Activated naive CD4-positive, alpha-beta T cell treated with anti-CD3 and anti-CD28 coated beads, Interleukin-2, amount 50 U/mL, for 72 hours (primary cell): ENCODE measurements around the gene RASL10B. TPM values are rescaled to one million over a fixed set of nuclear protein-coding genes. Genes with fewer than 3 reads are reported as not detected.

ENCODE experiments used
- ATAC-seq, 2 donors: fragments of 150-1000 bp; cut with Tn5 transposase; 2 replicates each; pipeline ENCODE4 v1.10.0; 2021; ENCODE audit warnings: mild to moderate bottlenecking in 2 of 2, moderate library complexity in 2 of 2
- DNase-seq, 2 donors: peaks; one replicate each; pipeline ENCODE4 v3.0.0; 2021 to 2022; ENCODE audit warnings: low spot score in 2 of 2
- H3K27ac Mint-ChIP-seq, 2 donors: one replicate each; pipeline ENCODE4 v1.8.0; 2022; ENCODE audit warnings: mild to moderate bottlenecking in 2 of 2, mixed read lengths in 2 of 2
- H3K36me3 Mint-ChIP-seq, 2 donors: one replicate each; pipeline ENCODE4 v1.8.0; 2022; ENCODE audit warnings: mixed read lengths in 2 of 2
- H3K9me3 Mint-ChIP-seq, 2 donors: one replicate each; pipeline ENCODE4 v1.8.0; 2022; ENCODE audit warnings: mixed read lengths in 2 of 2
- total RNA-seq, 2 donors: library from RNA; stranded (reverse); gene quantifications; one replicate each; pipeline ENCODE4 v1.2.3, GENCODE V29; 2022

The RASL10B gene
- total RNA-seq, 2 donors from 2014 or later = 1.1 TPM; not detected in 1

DNA sequence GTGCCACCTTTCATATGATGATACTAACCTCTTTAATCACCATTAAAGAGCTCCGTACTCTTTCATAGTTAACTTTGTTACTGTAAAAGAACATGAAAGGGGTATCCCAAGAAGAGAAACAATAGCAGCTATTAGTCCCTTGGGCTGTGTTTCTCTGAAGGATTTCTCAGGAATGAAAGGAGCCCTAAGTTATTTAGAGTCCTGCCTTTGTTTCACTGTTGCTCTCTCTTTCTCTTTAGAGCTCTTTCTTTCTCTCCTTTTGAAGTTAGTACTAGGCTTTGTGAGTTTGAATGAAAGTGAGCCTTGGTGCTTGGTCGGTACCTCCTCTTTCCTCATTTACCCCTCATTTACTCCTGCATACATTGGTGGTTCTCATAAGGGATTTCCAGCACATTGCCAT lies 20.5 kb upstream of the RASL10B start:
- ATAC-seq = no peak
- peaks cover 0 to 6% of the 10 kb centered on the region in 2 donors for H3K36me3 Mint-ChIP-seq

DNA sequence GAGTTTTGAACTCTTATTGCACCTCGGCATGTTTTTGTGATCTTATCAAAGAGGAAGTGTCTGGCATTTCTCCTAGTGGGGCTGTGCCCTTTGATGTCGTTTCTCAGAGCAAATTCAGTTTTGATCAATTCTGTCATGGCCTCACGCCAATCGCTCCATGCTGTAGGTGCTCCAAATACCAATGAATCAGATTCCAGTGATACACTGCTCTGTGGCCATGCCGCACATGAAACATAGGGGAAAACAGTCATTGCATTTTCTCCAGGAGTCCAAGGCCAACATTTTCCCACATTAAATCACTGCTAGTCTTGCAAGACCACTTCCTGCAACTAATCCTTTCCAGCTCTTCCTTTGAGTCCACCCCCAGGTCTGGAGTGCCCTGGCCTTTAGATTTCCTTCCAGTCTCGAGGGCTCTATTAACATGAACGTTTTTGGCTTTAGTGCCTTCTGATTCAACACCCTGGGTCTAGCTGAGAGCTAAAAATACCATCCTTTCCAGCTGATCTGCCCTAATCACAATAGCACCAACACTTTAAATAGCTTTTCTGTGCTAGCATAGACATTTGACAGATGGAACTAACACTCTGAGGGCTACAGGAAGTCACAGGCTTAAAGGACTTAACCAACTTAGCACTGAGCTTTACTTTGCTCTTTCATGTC lies 18.2 kb upstream of the RASL10B start:
- ATAC-seq (peak in 1 of 2 donors; percentile 70), DNase-seq (no peak)
- H3K27ac Mint-ChIP-seq = no peak overlapping the region
- H3K36me3 Mint-ChIP-seq = peaks cover 0 to 6% of the 10 kb centered on the region in 2 donors
- H3K9me3 Mint-ChIP-seq = no peaks in the 10 kb centered on the region

More for the DNA sequence above, 20.5 kb upstream of the RASL10B start:
- no peaks in the 10 kb centered on the region for H3K9me3 Mint-ChIP-seq
- no peak for DNase-seq
- peak overlapping the region in 1 of 2 donors; percentile 91 for H3K27ac Mint-ChIP-seq

DNA sequence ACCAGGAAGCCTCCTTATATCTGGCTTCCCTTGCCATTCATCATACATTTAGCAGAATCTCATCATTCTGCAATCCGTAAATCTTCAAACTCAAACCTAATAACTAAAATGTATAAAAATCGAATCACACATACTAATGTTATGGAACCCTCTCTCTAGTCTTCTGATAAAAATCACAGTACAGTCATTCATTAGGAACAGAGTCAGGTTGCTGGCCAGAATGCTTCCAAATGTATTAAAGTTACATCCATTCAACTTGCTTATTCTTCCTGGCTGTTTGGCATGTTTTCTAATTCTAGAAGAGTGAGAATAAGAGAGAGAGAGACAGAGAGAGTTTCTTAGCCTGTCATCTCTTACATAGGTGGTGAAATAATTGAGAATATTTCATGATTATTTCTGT lies 16.5 kb upstream of the RASL10B start:
- Mint-ChIP-seq H3K36me3 (peaks cover 0 to 6% of the 10 kb centered on the region in 2 donors), H3K9me3 (no peaks in the 10 kb centered on the region), H3K27ac (no peak overlapping the region)
- ATAC-seq (no peak), DNase-seq (no peak)

DNA sequence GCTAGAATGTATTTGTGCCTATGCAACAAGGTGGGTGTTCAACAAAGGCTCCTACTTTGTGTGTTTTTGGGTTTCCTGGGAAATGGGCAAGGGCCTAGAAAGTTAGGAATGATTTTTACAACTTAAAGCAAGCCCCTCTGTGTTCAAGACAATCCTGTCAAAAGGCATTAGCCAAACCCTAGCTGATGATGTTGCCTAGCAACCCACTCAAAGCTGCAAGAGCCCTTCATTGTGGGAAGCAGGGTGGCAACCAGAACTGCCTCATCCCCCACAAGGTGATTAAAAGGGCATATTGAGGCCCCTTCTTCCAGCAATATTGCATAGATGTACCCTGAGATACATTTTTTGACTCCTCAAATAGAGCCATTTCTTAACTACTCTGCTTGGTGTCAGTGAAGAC lies 16.0 kb upstream of the RASL10B start:
- no peak overlapping the region for H3K27ac Mint-ChIP-seq
- DNase-seq (no peak), ATAC-seq (no peak)
- H3K36me3 Mint-ChIP-seq = peaks cover 0 to 3% of the 10 kb centered on the region in 2 donors
- H3K9me3 Mint-ChIP-seq = no peaks in the 10 kb centered on the region

DNA sequence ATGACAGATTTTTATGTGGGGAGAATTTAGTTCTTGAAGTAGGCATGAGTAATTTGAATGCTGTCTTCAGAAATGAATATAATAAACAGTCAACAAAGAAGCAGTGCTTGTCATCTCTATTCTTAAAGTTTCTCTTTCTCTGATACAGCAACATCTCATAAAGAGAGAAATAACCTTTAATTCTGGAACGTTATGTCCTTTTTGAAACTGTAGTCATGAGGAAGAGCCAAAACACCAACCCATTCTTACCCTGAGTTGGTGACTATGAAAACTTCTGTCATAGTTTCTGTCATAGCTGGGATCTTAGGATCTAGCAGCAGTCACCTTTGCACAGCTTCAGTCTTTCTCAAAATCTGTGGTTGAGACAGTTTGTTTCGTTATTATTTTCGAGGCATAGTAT lies 15.3 kb upstream of the RASL10B start:
- DNase-seq = no peak
- no peak overlapping the region for H3K27ac Mint-ChIP-seq
- ATAC-seq = peak in 1 of 2 donors; percentile 82
- no peaks in the 10 kb centered on the region for H3K36me3 Mint-ChIP-seq
- H3K9me3 Mint-ChIP-seq = no peaks in the 10 kb centered on the region

DNA sequence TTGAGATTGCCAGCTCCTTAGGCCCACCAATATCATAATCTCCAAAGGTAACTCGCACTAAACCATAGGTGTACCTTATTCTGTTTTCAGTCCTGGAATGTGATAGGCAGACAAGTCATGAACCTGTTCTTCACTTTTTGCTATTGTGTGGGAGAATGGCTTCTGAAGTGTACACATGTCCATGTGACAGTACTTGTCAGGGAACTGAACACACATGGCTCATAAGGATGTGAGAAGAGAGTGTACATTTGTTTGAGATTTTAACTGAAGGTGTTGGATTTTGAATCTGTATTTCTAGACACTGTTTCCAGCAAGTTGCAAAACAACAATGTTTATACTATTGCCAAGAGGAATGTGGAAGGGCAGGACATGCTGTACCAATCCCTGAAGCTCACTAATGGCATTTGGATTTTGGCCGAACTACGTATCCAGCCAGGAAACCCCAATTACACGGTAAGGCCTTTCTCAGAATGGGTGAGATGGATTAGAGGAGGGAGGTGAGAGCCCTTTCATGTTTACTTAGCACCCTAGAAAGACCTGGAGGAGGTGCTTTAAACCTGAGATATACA lies 14.5 kb upstream of the RASL10B start:
- no peak for ATAC-seq
- Mint-ChIP-seq H3K27ac (peak overlapping the region in 1 of 2 donors; percentile 3), H3K36me3 (no peaks in the 10 kb centered on the region), H3K9me3 (no peaks in the 10 kb centered on the region)
- no peak for DNase-seq

DNA sequence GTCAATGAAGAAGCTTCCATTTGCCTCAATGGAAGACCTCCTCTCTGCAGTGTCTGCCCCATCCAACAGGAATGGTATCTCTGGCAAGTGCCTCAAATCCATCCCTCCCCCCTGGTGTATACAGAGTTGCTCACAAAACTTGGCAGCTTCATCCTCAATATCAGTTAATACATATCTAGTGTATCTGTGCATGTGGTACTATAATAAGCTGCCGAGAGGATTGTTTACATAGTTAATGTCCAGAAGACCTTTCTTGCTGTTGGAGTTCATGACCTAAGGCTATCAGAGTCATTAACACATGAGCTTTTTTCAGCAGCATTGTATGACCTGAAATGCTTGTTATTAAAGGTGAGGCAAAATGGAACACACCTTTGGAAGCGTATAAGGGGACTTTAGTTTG lies 14.0 kb upstream of the RASL10B start:
- Mint-ChIP-seq H3K36me3 (no peaks in the 10 kb centered on the region), H3K27ac (no peak overlapping the region), H3K9me3 (no peaks in the 10 kb centered on the region)
- ATAC-seq = no peak
- DNase-seq = no peak

DNA sequence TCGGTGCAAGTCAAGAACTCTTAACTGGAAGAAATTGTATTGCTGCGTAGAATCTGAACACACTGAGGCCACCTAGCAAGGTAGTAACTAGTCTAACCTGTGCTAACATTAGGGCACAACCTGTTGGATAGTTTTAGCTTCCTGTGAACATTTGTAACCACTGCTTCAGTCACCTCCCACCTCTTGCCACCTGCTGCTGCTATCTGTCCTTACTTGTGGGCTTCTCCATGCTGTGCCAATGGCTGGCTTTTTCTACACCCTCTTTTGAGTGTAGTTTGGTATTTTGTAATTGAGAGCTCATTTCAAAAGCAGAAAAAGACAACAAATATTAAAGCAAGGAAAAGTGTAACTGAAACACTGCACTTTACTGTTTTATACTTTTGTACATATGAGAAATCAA lies 7.7 kb upstream of the RASL10B start:
- no peaks in the 10 kb centered on the region for H3K9me3 Mint-ChIP-seq
- peak in 1 of 2 donors; percentile 57 for ATAC-seq
- H3K27ac Mint-ChIP-seq = no peak overlapping the region
- H3K36me3 Mint-ChIP-seq = no peaks in the 10 kb centered on the region
- DNase-seq = no peak

DNA sequence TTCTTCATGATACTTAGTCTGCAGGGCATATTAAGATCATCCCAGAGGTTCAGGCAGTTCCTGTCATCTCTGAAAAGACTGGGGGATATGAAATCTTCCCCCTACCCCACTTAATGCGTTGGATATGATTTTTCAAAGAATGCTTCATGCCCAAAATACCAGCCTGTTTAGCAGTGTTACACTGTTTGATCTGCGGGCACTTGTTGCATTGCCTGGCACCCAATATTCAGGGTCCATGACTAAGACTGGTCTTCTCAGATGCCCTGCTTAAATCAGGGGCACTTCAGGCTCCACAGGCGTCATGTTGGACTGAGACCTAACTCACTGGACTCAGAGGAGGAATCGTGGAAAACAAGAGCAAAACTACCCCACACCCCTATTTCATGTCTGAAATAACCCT lies 6.4 kb upstream of the RASL10B start:
- H3K36me3 Mint-ChIP-seq = no peaks in the 10 kb centered on the region
- ATAC-seq = no peak
- no peak for DNase-seq
- no peak overlapping the region for H3K27ac Mint-ChIP-seq
- no peaks in the 10 kb centered on the region for H3K9me3 Mint-ChIP-seq

DNA sequence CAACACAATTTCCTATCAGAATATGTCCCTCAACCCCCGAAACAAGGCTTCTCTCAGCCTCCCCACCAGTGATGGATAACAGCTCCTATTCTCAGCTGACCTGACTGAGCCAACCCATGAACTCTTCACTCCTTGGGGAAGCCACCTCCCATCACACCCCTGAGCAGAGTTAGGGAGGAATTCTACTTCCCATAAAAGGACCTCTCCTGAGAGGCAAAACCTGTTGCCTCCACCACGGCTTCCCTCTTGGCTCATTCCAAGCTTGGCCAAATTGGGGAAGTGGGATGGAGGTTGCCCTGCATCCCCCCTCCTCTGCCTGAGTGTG lies 5.7 kb upstream of the RASL10B start:
- no peak for ATAC-seq
- Mint-ChIP-seq H3K36me3 (no peaks in the 10 kb centered on the region), H3K9me3 (no peaks in the 10 kb centered on the region), H3K27ac (no peak overlapping the region)
- DNase-seq = no peak

DNA sequence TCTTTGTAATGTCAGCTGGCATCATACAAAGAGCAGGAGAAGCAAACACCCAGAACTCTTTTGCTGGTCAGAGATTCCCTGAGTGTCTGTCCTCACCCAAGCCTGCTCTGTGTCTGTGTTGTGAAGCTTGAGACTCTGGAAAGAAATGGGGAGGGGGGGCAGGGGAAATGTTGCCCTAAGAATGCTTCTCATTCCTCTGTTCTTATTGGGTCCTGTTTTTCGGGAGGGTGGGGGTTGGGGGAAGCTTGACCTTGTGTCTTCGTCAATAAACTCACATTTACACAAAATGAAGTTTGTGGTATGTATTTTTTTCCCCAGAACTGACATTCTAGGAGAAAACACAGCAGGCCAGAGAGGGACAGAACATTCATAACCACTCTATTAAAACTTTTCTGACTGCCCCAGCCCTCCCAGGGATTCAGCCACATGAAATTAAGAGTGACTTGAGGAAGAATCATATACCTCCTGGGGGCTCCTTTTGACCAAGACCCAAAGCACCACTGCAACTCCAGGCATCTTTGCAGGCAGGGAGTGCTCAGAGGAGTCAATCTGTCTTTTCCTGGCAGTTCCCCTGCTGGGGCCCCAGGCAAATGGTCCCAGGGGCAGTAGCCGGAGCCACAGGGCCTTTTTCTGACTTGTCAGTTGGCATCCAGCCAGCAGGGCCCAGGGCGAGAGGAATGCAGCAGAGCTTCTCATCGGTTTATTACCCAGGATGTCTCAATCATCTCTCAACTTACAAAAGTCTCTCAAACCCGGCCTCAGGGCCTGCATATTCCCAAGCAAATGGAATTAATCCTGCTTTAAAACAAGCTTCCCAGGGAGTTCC lies 5.1 kb upstream of the RASL10B start:
- no peaks in the 10 kb centered on the region for H3K9me3 Mint-ChIP-seq
- ATAC-seq = no peak
- H3K36me3 Mint-ChIP-seq = no peaks in the 10 kb centered on the region
- no peak overlapping the region for H3K27ac Mint-ChIP-seq
- DNase-seq = no peak

DNA sequence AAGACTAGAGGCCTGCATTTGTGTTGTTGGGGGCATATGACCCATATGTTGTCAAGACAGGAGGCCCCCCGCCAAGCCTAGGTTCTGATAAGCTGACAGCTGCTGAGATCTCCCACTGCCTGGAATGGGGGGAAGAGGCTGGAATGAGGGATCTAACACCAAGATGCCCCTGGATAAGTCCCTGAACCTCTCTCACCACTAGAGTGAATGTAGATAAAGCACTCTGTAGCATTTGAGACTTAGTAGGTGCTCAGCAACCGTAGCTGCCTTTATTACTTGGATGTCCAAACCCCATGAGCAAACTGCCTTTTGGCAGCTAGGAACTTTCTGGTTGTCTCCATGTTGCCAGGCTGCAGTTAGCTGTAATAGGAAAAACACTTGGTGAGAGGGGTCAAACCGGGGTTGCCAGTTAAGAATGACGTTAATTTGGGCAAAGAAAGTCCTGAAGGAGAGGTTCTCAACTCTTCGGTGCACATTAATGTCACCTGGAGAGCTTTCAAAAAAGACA lies 4.4 kb upstream of the RASL10B start:
- H3K9me3 Mint-ChIP-seq = no peaks in the 10 kb centered on the region
- no peak for ATAC-seq

DNA sequence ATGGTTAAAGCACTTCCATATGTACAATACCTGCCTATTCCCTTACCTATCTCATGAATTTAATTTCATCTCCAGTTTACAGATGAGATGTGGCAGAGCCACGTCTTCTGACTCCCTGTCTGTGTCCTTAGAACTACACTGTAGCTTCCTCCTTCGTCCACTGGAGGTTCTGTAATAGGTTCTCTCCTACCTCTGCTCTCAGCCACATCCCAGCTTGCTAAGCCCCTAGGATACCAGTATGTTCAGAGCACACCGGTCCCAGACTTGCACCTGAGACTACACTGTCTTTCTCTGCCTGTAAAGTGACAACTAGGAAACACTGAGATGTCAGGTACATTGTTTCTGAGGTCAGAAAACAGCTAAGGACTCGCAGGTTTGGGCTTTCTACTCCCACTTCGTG lies 3.8 kb upstream of the RASL10B start:
- Mint-ChIP-seq H3K27ac (peak overlapping the region in 1 of 2 donors; percentile 26), H3K36me3 (no peaks in the 10 kb centered on the region), H3K9me3 (no peaks in the 10 kb centered on the region)
- DNase-seq = no peak
- no peak for ATAC-seq

More for the DNA sequence above, 4.4 kb upstream of the RASL10B start:
- no peak overlapping the region for H3K27ac Mint-ChIP-seq
- no peak for DNase-seq
- H3K36me3 Mint-ChIP-seq = no peaks in the 10 kb centered on the region

DNA sequence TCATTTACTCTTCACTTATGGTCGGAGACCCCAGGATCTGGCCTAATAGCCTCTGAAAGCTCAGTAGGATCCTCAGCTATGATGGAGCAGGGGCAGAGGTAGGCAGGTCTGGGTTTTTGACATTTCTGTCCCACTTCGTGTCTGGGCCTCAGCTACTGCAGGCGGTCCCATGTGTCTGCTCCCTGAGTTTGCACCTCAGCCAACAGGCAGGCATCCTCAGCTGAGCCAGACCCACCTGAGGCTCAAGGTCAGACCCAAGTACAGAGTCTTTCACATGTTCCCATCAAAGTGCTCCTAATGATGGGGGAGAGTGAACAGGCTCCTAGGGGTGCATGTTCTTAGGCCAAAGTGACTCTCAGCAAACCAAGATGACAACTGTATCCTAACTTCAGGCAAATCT lies 2.9 kb upstream of the RASL10B start:
- DNase-seq (no peak), ATAC-seq (no peak)
- Mint-ChIP-seq H3K27ac (peak overlapping the region in 1 of 2 donors; percentile 38), H3K9me3 (no peaks in the 10 kb centered on the region), H3K36me3 (no peaks in the 10 kb centered on the region)

DNA sequence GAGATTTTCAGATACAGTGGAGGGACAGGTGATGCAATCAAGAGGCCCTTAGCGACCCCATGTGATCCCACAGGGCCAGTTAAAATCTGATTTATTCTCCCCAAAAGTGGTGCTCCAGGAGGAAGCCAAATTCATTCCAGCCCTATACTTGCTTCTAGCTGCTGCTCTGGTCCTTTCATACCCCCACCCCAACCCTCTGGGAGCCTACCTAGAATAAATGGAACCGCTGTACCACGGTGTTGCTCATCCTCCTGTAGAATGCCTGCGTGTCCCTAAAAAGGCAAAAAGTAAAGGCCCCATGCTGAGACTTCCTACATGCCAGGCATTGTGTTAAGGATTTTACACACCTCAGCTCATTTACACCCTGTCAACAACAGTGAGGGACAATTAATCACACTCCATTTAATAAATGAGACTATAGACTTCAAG lies 2.0 kb upstream of the RASL10B start:
- Mint-ChIP-seq H3K36me3 (no peaks in the 10 kb centered on the region), H3K27ac (no peak overlapping the region), H3K9me3 (no peaks in the 10 kb centered on the region)
- no peak for DNase-seq
- ATAC-seq = no peak

DNA sequence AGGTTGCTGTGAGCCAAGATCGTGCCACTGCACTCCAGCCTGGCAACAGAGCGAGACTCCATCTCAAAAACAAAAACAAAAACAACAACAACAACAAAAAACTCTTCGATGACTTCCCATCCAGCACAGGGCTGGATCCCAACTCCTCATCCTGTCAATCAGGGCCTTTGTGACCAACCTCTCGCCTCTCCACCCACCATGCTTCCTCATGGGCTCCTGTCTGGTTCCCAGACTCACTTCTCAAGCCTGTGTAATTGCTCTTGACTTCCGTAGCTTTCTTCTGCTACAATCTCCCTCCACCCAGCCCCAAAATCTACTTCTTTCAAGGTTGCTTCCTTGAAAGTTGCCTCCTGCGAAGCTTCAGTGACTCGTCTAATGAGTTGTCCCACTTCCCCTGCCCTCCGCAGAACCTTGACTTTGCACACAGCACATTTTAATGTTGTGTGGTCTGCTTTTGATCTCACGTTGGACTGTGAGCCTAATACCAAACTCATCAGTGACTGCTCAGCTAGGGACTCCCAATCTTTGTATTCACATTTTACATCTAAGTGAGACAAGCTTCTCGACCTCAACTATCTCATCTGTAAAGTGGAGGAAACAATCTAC lies 936 bp upstream of the RASL10B start:
- ATAC-seq = peak; percentile 37 to 44

More for the DNA sequence above, 936 bp upstream of the RASL10B start:
- no peaks in the 10 kb centered on the region for H3K9me3 Mint-ChIP-seq
- no peaks in the 10 kb centered on the region for H3K36me3 Mint-ChIP-seq
- no peak for DNase-seq
- peak overlapping the region in 1 of 2 donors; percentile 58 for H3K27ac Mint-ChIP-seq
